Measurements from ENCODE around the gene SORCS3.

DNA sequence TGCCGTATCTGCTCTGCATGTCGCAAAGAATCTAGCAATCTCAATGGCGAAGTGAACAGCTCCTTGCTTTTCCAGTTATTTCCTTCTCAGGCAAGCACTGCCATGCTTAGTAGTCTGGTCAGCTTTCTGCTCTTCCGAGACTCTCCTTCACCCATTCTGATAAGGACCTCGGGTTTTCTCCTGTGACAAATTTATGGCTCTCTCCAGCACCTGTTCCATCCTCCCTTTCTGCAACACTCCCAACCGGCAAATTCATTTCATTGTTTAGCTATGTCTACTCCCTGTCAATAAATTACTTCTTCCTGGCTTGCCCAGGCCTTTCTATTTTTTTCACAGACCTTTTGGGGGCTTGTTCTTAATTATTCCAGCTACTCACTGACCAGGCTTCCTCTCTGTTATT lies 252.6 kb downstream of the SORCS3 start:
- TF ChIP-seq ZZZ3 (CRISPR knock-in tag; IDR thresholded peaks at IDR 0.05; ENCODE audit: borderline replicate concordance) (no peak), JUNB (CRISPR knock-in tag; IDR thresholded peaks at IDR 0.05; ENCODE audit: borderline replicate concordance) (no peak), NONO (IDR thresholded peaks at IDR 0.05) (no peak), NONO (CRISPR knock-in tag; conservative IDR thresholded peaks at IDR 0.05) (no peak), TCF12 (IDR thresholded peaks at IDR 0.05) (no peak), TCF12 (CRISPR knock-in tag; IDR thresholded peaks at IDR 0.05) (no peak), PHF8 (CRISPR knock-in tag; IDR thresholded peaks at IDR 0.05) (no peak), ZC3H13 (CRISPR knock-in tag; IDR thresholded peaks at IDR 0.05) (no peak)
- TF ChIP-seq, protein P1, sequence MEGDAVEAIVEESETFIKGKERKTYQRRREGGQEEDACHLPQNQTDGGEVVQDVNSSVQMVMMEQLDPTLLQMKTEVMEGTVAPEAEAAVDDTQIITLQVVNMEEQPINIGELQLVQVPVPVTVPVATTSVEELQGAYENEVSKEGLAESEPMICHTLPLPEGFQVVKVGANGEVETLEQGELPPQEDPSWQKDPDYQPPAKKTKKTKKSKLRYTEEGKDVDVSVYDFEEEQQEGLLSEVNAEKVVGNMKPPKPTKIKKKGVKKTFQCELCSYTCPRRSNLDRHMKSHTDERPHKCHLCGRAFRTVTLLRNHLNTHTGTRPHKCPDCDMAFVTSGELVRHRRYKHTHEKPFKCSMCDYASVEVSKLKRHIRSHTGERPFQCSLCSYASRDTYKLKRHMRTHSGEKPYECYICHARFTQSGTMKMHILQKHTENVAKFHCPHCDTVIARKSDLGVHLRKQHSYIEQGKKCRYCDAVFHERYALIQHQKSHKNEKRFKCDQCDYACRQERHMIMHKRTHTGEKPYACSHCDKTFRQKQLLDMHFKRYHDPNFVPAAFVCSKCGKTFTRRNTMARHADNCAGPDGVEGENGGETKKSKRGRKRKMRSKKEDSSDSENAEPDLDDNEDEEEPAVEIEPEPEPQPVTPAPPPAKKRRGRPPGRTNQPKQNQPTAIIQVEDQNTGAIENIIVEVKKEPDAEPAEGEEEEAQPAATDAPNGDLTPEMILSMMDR (CRISPR knock-in tag; IDR thresholded peaks at IDR 0.05) = no peak
- TF ChIP-seq, protein P2, sequence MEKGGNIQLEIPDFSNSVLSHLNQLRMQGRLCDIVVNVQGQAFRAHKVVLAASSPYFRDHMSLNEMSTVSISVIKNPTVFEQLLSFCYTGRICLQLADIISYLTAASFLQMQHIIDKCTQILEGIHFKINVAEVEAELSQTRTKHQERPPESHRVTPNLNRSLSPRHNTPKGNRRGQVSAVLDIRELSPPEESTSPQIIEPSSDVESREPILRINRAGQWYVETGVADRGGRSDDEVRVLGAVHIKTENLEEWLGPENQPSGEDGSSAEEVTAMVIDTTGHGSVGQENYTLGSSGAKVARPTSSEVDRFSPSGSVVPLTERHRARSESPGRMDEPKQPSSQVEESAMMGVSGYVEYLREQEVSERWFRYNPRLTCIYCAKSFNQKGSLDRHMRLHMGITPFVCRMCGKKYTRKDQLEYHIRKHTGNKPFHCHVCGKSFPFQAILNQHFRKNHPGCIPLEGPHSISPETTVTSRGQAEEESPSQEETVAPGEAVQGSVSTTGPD (CRISPR knock-in tag; IDR thresholded peaks at IDR 0.05) = no peak
- TF ChIP-seq, protein P3, sequence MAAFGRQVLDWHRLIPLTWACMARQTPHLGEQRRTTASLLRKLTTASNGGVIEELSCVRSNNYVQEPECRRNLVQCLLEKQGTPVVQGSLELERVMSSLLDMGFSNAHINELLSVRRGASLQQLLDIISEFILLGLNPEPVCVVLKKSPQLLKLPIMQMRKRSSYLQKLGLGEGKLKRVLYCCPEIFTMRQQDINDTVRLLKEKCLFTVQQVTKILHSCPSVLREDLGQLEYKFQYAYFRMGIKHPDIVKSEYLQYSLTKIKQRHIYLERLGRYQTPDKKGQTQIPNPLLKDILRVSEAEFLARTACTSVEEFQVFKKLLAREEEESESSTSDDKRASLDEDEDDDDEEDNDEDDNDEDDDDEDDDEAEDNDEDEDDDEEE (CRISPR knock-in tag; IDR thresholded peaks at IDR 0.05) = no peak
- TF ChIP-seq, protein P4, sequence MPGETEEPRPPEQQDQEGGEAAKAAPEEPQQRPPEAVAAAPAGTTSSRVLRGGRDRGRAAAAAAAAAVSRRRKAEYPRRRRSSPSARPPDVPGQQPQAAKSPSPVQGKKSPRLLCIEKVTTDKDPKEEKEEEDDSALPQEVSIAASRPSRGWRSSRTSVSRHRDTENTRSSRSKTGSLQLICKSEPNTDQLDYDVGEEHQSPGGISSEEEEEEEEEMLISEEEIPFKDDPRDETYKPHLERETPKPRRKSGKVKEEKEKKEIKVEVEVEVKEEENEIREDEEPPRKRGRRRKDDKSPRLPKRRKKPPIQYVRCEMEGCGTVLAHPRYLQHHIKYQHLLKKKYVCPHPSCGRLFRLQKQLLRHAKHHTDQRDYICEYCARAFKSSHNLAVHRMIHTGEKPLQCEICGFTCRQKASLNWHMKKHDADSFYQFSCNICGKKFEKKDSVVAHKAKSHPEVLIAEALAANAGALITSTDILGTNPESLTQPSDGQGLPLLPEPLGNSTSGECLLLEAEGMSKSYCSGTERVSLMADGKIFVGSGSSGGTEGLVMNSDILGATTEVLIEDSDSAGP (CRISPR knock-in tag; IDR thresholded peaks at IDR 0.05; ENCODE audit: borderline replicate concordance) = no peak

All from HepG2 (cell line).